HepG2 (cell line): ENCODE measurements around the gene GRIN2C.

ENCODE experiments used
- CHD2 ChIP-seq: IDR thresholded peaks from 2 replicates; pipeline ENCODE4 v1.6.1; 2011; ENCODE audit warnings: low read depth, low read length, improper control_type of control experiment
- GABPB1 ChIP-seq: IDR thresholded peaks from 2 replicates; pipeline ENCODE4 v1.6.1; 2016; ENCODE audit warnings: mild to moderate bottlenecking, missing genetic modification reagents, moderate library complexity, missing compliant biosample characterization
- SIX1 ChIP-seq: sonication (generic); formaldehyde crosslinking; IDR thresholded peaks from 2 replicates; pipeline ENCODE4 v1.4.0; 2020; ENCODE audit warnings: missing genetic modification reagents, borderline replicate concordance
- TAF1 ChIP-seq: sonication (generic); formaldehyde crosslinking; IDR thresholded peaks from 2 replicates; pipeline ENCODE4 v1.4.0; 2020; ENCODE audit warnings: missing genetic modification reagents

- TF ChIP-seq TAF1 (CRISPR knock-in tag) (no peak), GABPB1 (CRISPR knock-in tag) (no peak), SIX1 (no peak), CHD2 (no peak)
Observed at GRCh38 chr17:74822335-74822938, 37.2 kb downstream of the GRIN2C start.
